ENCODE data around the gene COMMD4.
"Not testable (repeated sequence)": the region's sequence is repeated elsewhere in the genome, so short reads cannot be mapped to it uniquely, and the experiment has no call there.

Gene COMMD4

GRCh38 chr15:75335705-75336355 lies at the start of gene COMMD4:
Gene COMMD4, plus strand, starts transcription at chr15:75336063. Its CDS starts 27 bp downstream, at chr15:75336090.
- peak; percentile 79 to 84 for DNase-seq

- DNase-seq = not testable (repeated sequence)
Observed at GRCh38 chr15:75293660-75294059, 42.2 kb upstream of the COMMD4 start.

- not testable (repeated sequence) for DNase-seq
Observed at GRCh38 chr15:75298541-75299310, 37.1 kb upstream of the COMMD4 start.

- not testable (repeated sequence) for DNase-seq
Observed at GRCh38 chr15:75299311-75299688, 36.6 kb upstream of the COMMD4 start.

- not testable (repeated sequence) for DNase-seq
Observed at GRCh38 chr15:75300026-75300425, 35.8 kb upstream of the COMMD4 start.

- no peak for DNase-seq
Observed at GRCh38 chr15:75302318-75302717, 33.5 kb upstream of the COMMD4 start.

- not testable (repeated sequence) for DNase-seq
Observed at GRCh38 chr15:75302753-75303152, 33.1 kb upstream of the COMMD4 start.

- DNase-seq = no peak
Observed at GRCh38 chr15:75306188-75306587, 29.7 kb upstream of the COMMD4 start.

- DNase-seq = peak; percentile 19 to 40
Observed at GRCh38 chr15:75307778-75308390, 28.0 kb upstream of the COMMD4 start.

- no peak for DNase-seq
Observed at GRCh38 chr15:75309711-75310110, 26.2 kb upstream of the COMMD4 start.

GRCh38 chr15:75312548-75312947 lies 23.3 kb upstream of the COMMD4 start:
- DNase-seq = not testable (repeated sequence)

- DNase-seq = no peak
Observed at GRCh38 chr15:75313116-75313845, 22.6 kb upstream of the COMMD4 start.

GRCh38 chr15:75314552-75315290 lies 21.1 kb upstream of the COMMD4 start:
- DNase-seq = no peak

GRCh38 chr15:75319231-75319897 lies 16.5 kb upstream of the COMMD4 start:
- not testable (repeated sequence) for DNase-seq

- no peak for DNase-seq
Observed at GRCh38 chr15:75321711-75322110, 14.2 kb upstream of the COMMD4 start.

- DNase-seq = no peak
Observed at GRCh38 chr15:75325922-75326321, 9.9 kb upstream of the COMMD4 start.

- no peak for DNase-seq
Observed at GRCh38 chr15:75327005-75327404, 8.9 kb upstream of the COMMD4 start.

GRCh38 chr15:75327491-75327890 lies 8.4 kb upstream of the COMMD4 start:
- no peak for DNase-seq

- no peak for DNase-seq
Observed at GRCh38 chr15:75328493-75329314, 7.2 kb upstream of the COMMD4 start.

GRCh38 chr15:75329571-75329970 lies 6.3 kb upstream of the COMMD4 start:
- DNase-seq = no peak

- DNase-seq = not testable (repeated sequence)
Observed at GRCh38 chr15:75332093-75332492, 3.8 kb upstream of the COMMD4 start.
